Neural progenitor cell (in vitro differentiated cells): Measurements from ENCODE around the gene PCDHGB4.

ENCODE experiments used
- CTCF ChIP-seq: fragments of 200-600 bp; sonication (generic); IDR thresholded peaks from 2 replicates; pipeline ENCODE4 v1.5.1; 2017; ENCODE audit warnings: antibody characterized with exemption, mild to moderate bottlenecking
- EZH2phosphoT487 ChIP-seq: fragments of 200-600 bp; sonication (generic); IDR thresholded peaks from 2 replicates; pipeline ENCODE4 v1.6.1; 2017; ENCODE audit warnings: antibody characterized with exemption

- TF ChIP-seq CTCF (no peak), EZH2phosphoT487 (no peak)
These were observed 43.8 kb downstream of the PCDHGB4 start for GRCh38 chr5:141431286-141431685.
